ENCODE results near the gene SLC12A7.
"Not testable (repeated sequence)": the region's sequence is repeated elsewhere in the genome, so short reads cannot be mapped to it uniquely, and the experiment has no call there.

The SLC12A7 gene

GRCh38 chr5:1095990-1096363, 15.9 kb downstream of the SLC12A7 start:
- no peak for DNase-seq (ENCODE audit: low read depth)

- DNase-seq (ENCODE audit: low read depth) = no peak
These were observed 16.4 kb downstream of the SLC12A7 start for GRCh38 chr5:1095302-1095989.

GRCh38 chr5:1094670-1095190, 17.1 kb downstream of the SLC12A7 start:
- no peak for DNase-seq (ENCODE audit: low read depth)

GRCh38 chr5:1093361-1093760, 18.5 kb downstream of the SLC12A7 start:
- DNase-seq (ENCODE audit: low read depth) = no peak

- no peak for DNase-seq (ENCODE audit: low read depth)
These were observed 19.7 kb downstream of the SLC12A7 start for GRCh38 chr5:1092122-1092521.

- DNase-seq (ENCODE audit: low read depth) = no peak
These were observed 20.2 kb downstream of the SLC12A7 start for GRCh38 chr5:1091632-1092031.

- no peak for DNase-seq (ENCODE audit: low read depth)
These were observed 21.3 kb downstream of the SLC12A7 start for GRCh38 chr5:1090538-1090937.

- DNase-seq (ENCODE audit: low read depth) = no peak
These were observed 22.2 kb downstream of the SLC12A7 start for GRCh38 chr5:1089621-1090040.

- DNase-seq (ENCODE audit: low read depth) = no peak
These were observed 22.7 kb downstream of the SLC12A7 start for GRCh38 chr5:1089146-1089545.

GRCh38 chr5:1088726-1089125, 23.1 kb downstream of the SLC12A7 start:
- no peak for DNase-seq (ENCODE audit: low read depth)

GRCh38 chr5:1088031-1088430, 23.8 kb downstream of the SLC12A7 start:
- DNase-seq (ENCODE audit: low read depth) = no peak

GRCh38 chr5:1087428-1087827, 24.4 kb downstream of the SLC12A7 start:
- no peak for DNase-seq (ENCODE audit: low read depth)

- DNase-seq (ENCODE audit: low read depth) = no peak
These were observed 25.0 kb downstream of the SLC12A7 start for GRCh38 chr5:1086871-1087270.

GRCh38 chr5:1086137-1086536, 25.7 kb downstream of the SLC12A7 start:
- DNase-seq (ENCODE audit: low read depth) = no peak

- DNase-seq (ENCODE audit: low read depth) = no peak
These were observed 26.5 kb downstream of the SLC12A7 start for GRCh38 chr5:1085391-1085790.

GRCh38 chr5:1083823-1084605, 27.8 kb downstream of the SLC12A7 start:
- DNase-seq (ENCODE audit: low read depth) = no peak

- not testable (repeated sequence) for DNase-seq (ENCODE audit: low read depth)
These were observed 28.8 kb downstream of the SLC12A7 start for GRCh38 chr5:1083026-1083425.

GRCh38 chr5:1081519-1081918, 30.3 kb downstream of the SLC12A7 start:
- no peak for DNase-seq (ENCODE audit: low read depth)

- no peak for DNase-seq (ENCODE audit: low read depth)
These were observed 31.4 kb downstream of the SLC12A7 start for GRCh38 chr5:1080432-1080831.

GRCh38 chr5:1079961-1080360, 31.9 kb downstream of the SLC12A7 start:
- DNase-seq (ENCODE audit: low read depth) = no peak

GRCh38 chr5:1079486-1079885, 32.4 kb downstream of the SLC12A7 start:
- no peak for DNase-seq (ENCODE audit: low read depth)

GRCh38 chr5:1078851-1079250, 33.0 kb downstream of the SLC12A7 start:
- DNase-seq (ENCODE audit: low read depth) = no peak

- DNase-seq (ENCODE audit: low read depth) = no peak
These were observed 33.7 kb downstream of the SLC12A7 start for GRCh38 chr5:1078206-1078605.
